Fibroblast of lung (primary cell): Measurements from ENCODE around the gene GDA. TPM values are rescaled to one million over a fixed set of nuclear protein-coding genes. Genes with fewer than 3 reads are reported as not detected.

Source experiments
- DNase-seq, 2 donors: peaks; one replicate each; pipeline versions ENCODE4 v3.0.0 to v3.0.0-alpha.2; 2010; ENCODE audit warnings: low read depth in 2 of 2
- H2AFZ ChIP-seq: 2 replicates; pipeline ENCODE4 v1.5.1; 2012; ENCODE audit warnings: low read length, control low read depth, inconsistent platforms
- H3K27ac ChIP-seq: 2 replicates; pipeline ENCODE4 v1.5.1; 2011; ENCODE audit warnings: low read length, control low read depth; ENCODE audit not compliant: insufficient read depth
- H3K27me3 ChIP-seq: 2 replicates; pipeline ENCODE4 v1.5.1; 2011; ENCODE audit warnings: mild to moderate bottlenecking, low read length; ENCODE audit not compliant: control insufficient read depth, insufficient read depth
- H3K36me3 ChIP-seq: 2 replicates; pipeline ENCODE4 v1.5.1; 2011; ENCODE audit warnings: low read length; ENCODE audit not compliant: control insufficient read depth, insufficient read depth
- H3K4me1 ChIP-seq: 2 replicates; pipeline ENCODE4 v1.5.1; 2011; ENCODE audit warnings: low read length; ENCODE audit not compliant: control insufficient read depth, insufficient read depth; ENCODE audit errors: extremely low read depth
- H3K4me2 ChIP-seq: 2 replicates; pipeline ENCODE4 v1.5.1; 2011; ENCODE audit warnings: low read length, control low read depth; ENCODE audit not compliant: insufficient read depth; ENCODE audit errors: extremely low read depth
- H3K4me3 ChIP-seq, 4 experiments: fragments of 200-600 bp in 1 of 4; sonication (generic) in 1 of 4; replicated peaks in 1 of 4; 2 replicates each; pipeline ENCODE4 v1.5.1; 2011 to 2016; ENCODE audit warnings: low read length in 4 of 4, low read depth in 3 of 4, mild to moderate bottlenecking in 3 of 4, control low read depth in 2 of 4, inconsistent platforms in 1 of 4, mixed read lengths in 1 of 4; ENCODE audit not compliant: insufficient read depth in 1 of 4; ENCODE audit errors: control extremely low read depth in 1 of 4
- H3K79me2 ChIP-seq: 2 replicates; pipeline ENCODE4 v1.5.1; 2012; ENCODE audit warnings: mild to moderate bottlenecking, low read length, inconsistent platforms; ENCODE audit not compliant: control insufficient read depth, insufficient read depth
- H3K9ac ChIP-seq: 2 replicates; pipeline ENCODE4 v1.5.1; 2011; ENCODE audit warnings: mild to moderate bottlenecking, low read length, control low read depth; ENCODE audit not compliant: insufficient read depth
- H3K9me3 ChIP-seq: 2 replicates; pipeline ENCODE4 v1.5.1; 2012; ENCODE audit warnings: low read depth, low read length; ENCODE audit not compliant: control insufficient read depth, insufficient read depth
- H4K20me1 ChIP-seq: 2 replicates; pipeline ENCODE4 v1.5.1; 2011; ENCODE audit warnings: low read length; ENCODE audit not compliant: control insufficient read depth, insufficient read depth; ENCODE audit errors: extremely low read depth
- CTCF ChIP-seq, 2 donors: IDR thresholded peaks in 1 of 2; conservative IDR thresholded peaks in 1 of 2; 1 replicate in 1 of 2; 2 replicates in 1 of 2; pipeline ENCODE4 v1.5.1; 2011 to 2012; ENCODE audit warnings: low read length in 2 of 2, control low read depth in 1 of 2, inconsistent platforms in 1 of 2, low read depth in 1 of 2, mild to moderate bottlenecking in 1 of 2
- EZH2 ChIP-seq: IDR thresholded peaks from 2 replicates; pipeline ENCODE4 v1.5.1; 2012; ENCODE audit warnings: low read length, control low read depth, mild to moderate bottlenecking; ENCODE audit errors: missing control alignments
- polyA minus RNA-seq: library from RNA; depleted of rRNA, polyadenylated mRNA; stranded (reverse); fragments of >200 nt; gene quantifications from 2 replicates; pipeline ENCODE4 v1.2.3, GENCODE V29; 2011; ENCODE audit warnings: low replicate concordance
- polyA plus RNA-seq, 2 donors: library from polyadenylated mRNA; depleted of rRNA in 1 of 2; stranded (reverse) in 1 of 2; unstranded in 1 of 2; fragments of >200 nt; gene quantifications; 2 replicates each; pipeline ENCODE4 v1.2.1, GENCODE V29; 2011 to 2012; ENCODE audit warnings: missing spikeins in 1 of 2
- total RNA-seq: library from RNA; depleted of rRNA; stranded (reverse); fragments of >200 nt; gene quantifications from 2 replicates; pipeline ENCODE4 v1.2.1, GENCODE V29; 2014

GDA gene
- under 0.01 TPM in 1 of 2 replicates, not detected in the other for total RNA-seq
- 0.01 TPM in 1 of 2 replicates, not detected in the other for polyA plus RNA-seq
- polyA plus RNA-seq (2012): not detected in 2 replicates
- not detected in 2 replicates for polyA minus RNA-seq

- H3K36me3 ChIP-seq: no peaks in the 10 kb centered on the region
- H2AFZ ChIP-seq: no peak within 1 kb of the TSS
- no peaks in the 10 kb centered on the region for H3K4me1 ChIP-seq
- no peak within 1 kb of the TSS for H3K9ac ChIP-seq
- peak in 1 of 2 donors; percentile 4 for DNase-seq
- H3K4me2 ChIP-seq: no peak within 1 kb of the TSS
- H3K4me3 ChIP-seq: no peak within 1 kb of the TSS
- H3K27me3 ChIP-seq: no peaks in the 10 kb centered on the region
- no peaks in the 10 kb centered on the region for H3K9me3 ChIP-seq
- H3K79me2 ChIP-seq: no peaks in the 10 kb centered on the region
- no peak within 1 kb of the TSS for H3K27ac ChIP-seq
- H4K20me1 ChIP-seq: no peaks in the 10 kb centered on the region
- TF ChIP-seq EZH2 (no peak), CTCF (conservative IDR thresholded peaks at IDR 0.05 in 1 of 2, IDR thresholded peaks at IDR 0.05 in 1 of 2; ENCODE audit: low read depth in 1 of 2, low read length in 2 of 2) (no peak)
Measured at GRCh38 chr9:72149231-72149975, at the start of gene GDA. TSS of gene GDA (plus strand) at chr9:72149440. CDS start at chr9:72149560, 120 bp downstream.

- H3K9ac ChIP-seq: no peak overlapping the region
- no peak overlapping the region for H2AFZ ChIP-seq
- no peak overlapping the region for H3K4me2 ChIP-seq
- no peaks in the 10 kb centered on the region for H3K4me1 ChIP-seq
- TF ChIP-seq CTCF (conservative IDR thresholded peaks at IDR 0.05 in 1 of 2, IDR thresholded peaks at IDR 0.05 in 1 of 2; ENCODE audit: low read depth in 1 of 2, low read length in 2 of 2) (no peak), EZH2 (no peak)
- no peaks in the 10 kb centered on the region for H3K27me3 ChIP-seq
- H3K27ac ChIP-seq: no peak overlapping the region
- DNase-seq: no peak
- H3K79me2 ChIP-seq: no peaks in the 10 kb centered on the region
- H4K20me1 ChIP-seq: no peaks in the 10 kb centered on the region
- H3K36me3 ChIP-seq: no peaks in the 10 kb centered on the region
- H3K9me3 ChIP-seq: no peaks in the 10 kb centered on the region
- H3K4me3 ChIP-seq: no peak overlapping the region
Measured at GRCh38 chr9:72102520-72102919, 46.7 kb upstream of the GDA start.

- Histone ChIP-seq H2AFZ (no peak overlapping the region), H3K4me3 (no peak overlapping the region), H3K27me3 (no peaks in the 10 kb centered on the region), H3K27ac (no peak overlapping the region), H3K79me2 (no peaks in the 10 kb centered on the region), H3K9me3 (no peaks in the 10 kb centered on the region), H4K20me1 (no peaks in the 10 kb centered on the region), H3K4me1 (no peaks in the 10 kb centered on the region), H3K9ac (no peak overlapping the region), H3K36me3 (no peaks in the 10 kb centered on the region), H3K4me2 (no peak overlapping the region)
- TF ChIP-seq CTCF (conservative IDR thresholded peaks at IDR 0.05 in 1 of 2, IDR thresholded peaks at IDR 0.05 in 1 of 2; ENCODE audit: low read depth in 1 of 2, low read length in 2 of 2) (no peak), EZH2 (no peak)
- DNase-seq: no peak
Measured at GRCh38 chr9:72113056-72113455, 36.2 kb upstream of the GDA start.
